ENCODE measurements around the gene SLPI.

SLPI gene

DNA sequence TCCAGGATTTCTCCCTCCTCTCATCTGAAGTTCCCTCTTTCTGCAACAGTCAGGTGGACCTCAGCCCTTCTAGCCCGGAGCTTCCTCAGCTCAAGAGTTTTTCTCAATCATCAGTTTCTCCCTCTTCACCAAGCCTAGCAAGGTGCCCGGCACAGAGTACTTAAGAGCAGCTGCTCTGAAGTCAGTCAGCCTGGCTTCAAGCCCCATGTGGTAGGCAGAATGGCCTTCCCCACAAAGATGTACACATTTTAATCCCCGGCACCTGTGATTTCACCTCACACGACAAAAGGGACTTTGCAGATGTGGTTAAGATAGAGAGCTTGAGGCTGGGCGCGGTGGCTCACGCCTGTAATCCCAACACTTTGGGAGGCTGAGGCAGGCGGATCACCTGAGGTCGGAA is 37.2 kb upstream of the SLPI start:
- no peak for DNase-seq (ENCODE audit: extremely low read depth, insufficient read length)
- H3K36me3 ChIP-seq (ENCODE audit: control insufficient read depth, insufficient read depth, low read length), result no peaks in the 10 kb centered on the region

DNA sequence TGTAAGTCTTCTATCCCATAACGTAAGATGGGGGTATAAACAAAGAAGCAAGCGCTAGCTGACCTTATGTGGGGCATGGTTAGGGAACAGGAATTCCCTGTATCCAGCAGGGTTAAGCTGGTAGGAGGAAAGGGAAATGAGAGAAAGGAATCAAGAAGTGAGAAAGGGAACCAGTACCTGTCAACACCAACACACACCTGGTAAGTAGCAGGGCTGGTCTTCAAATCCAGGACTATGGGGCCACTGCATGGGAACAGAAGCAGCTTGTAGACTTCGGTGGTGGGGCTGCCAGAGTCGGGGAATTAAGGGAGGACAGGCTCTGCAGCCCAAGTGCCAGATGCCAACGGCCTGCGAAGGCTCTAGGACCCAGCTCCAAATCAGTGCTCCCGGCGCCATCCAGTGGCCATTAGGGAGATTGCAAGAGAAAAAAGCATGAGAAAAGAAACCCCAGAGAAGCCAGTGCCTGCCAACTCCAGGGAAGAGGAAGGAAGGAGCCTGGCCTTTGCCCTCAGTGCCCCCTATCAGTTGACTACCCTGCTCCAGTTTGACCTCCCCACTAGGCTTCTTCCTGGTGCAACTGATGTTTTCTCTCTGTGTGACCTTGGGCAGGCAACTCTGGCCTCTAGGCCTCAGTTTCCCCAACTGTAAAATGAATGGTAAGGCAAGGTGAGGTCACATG is 36.5 kb upstream of the SLPI start:
- no peak overlapping the region for H3K4me3 ChIP-seq (replicated peaks; ENCODE audit: low read depth, low read length)
- no peak for DNase-seq (ENCODE audit: extremely low read depth, insufficient read length)
- H3K36me3 ChIP-seq (ENCODE audit: control insufficient read depth, insufficient read depth, low read length), result no peaks in the 10 kb centered on the region
- no peaks in the 10 kb centered on the region for H3K27me3 ChIP-seq (replicated peaks; ENCODE audit: control insufficient read depth, insufficient read depth, low read length)
- peak; percentile 93 for TF ChIP-seq CTCF (IDR thresholded peaks at IDR 0.05; ENCODE audit: insufficient read depth, low read length, poor library complexity, severe bottlenecking)

More for the DNA sequence above, 37.2 kb upstream of the SLPI start:
- no peaks in the 10 kb centered on the region for H3K27me3 ChIP-seq (replicated peaks; ENCODE audit: control insufficient read depth, insufficient read depth, low read length)
- H3K4me3 ChIP-seq (replicated peaks; ENCODE audit: low read depth, low read length), result no peak overlapping the region
- TF ChIP-seq CTCF (IDR thresholded peaks at IDR 0.05; ENCODE audit: insufficient read depth, low read length, poor library complexity, severe bottlenecking), result no peak

GRCh38 chr20:45289942-45290676 is 35.7 kb upstream of the SLPI start:
- no peak overlapping the region for H3K4me3 ChIP-seq (replicated peaks; ENCODE audit: low read depth, low read length)
- no peak for TF ChIP-seq CTCF (IDR thresholded peaks at IDR 0.05; ENCODE audit: insufficient read depth, low read length, poor library complexity, severe bottlenecking)
- H3K36me3 ChIP-seq (ENCODE audit: control insufficient read depth, insufficient read depth, low read length), result no peaks in the 10 kb centered on the region
- DNase-seq (ENCODE audit: extremely low read depth, insufficient read length), result no peak
- H3K27me3 ChIP-seq (replicated peaks; ENCODE audit: control insufficient read depth, insufficient read depth, low read length), result no peaks in the 10 kb centered on the region

DNA sequence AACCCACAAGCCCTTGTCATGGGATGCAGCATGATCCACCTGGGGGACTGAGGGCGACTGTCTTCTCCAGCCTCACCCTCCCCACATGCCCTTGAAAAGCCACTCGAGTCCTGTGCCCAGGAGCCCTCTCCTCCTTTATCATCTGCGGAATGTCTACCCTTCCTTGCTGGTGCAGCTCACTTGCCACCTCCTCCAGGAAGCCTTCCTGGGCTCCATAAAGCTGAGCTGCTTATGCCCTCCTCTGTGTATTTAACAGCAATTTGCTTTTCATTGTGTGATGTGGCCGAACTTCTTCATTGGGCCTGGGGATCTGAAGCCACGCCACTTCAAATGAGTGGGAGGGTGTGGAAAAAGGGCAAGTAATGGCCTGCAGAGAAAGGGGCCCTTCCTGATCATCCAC is 34.5 kb upstream of the SLPI start:
- Histone ChIP-seq H3K27me3 (replicated peaks; ENCODE audit: control insufficient read depth, insufficient read depth, low read length) (no peaks in the 10 kb centered on the region), H3K4me3 (replicated peaks; ENCODE audit: low read depth, low read length) (no peak overlapping the region), H3K36me3 (ENCODE audit: control insufficient read depth, insufficient read depth, low read length) (no peaks in the 10 kb centered on the region)
- DNase-seq (ENCODE audit: extremely low read depth, insufficient read length), result no peak
- no peak for TF ChIP-seq CTCF (IDR thresholded peaks at IDR 0.05; ENCODE audit: insufficient read depth, low read length, poor library complexity, severe bottlenecking)

GRCh38 chr20:45288376-45288775 is 34.0 kb upstream of the SLPI start:
- H3K4me3 ChIP-seq (replicated peaks; ENCODE audit: low read depth, low read length), result no peak overlapping the region
- TF ChIP-seq CTCF (IDR thresholded peaks at IDR 0.05; ENCODE audit: insufficient read depth, low read length, poor library complexity, severe bottlenecking), result no peak
- H3K27me3 ChIP-seq (replicated peaks; ENCODE audit: control insufficient read depth, insufficient read depth, low read length), result no peaks in the 10 kb centered on the region
- H3K36me3 ChIP-seq (ENCODE audit: control insufficient read depth, insufficient read depth, low read length), result no peaks in the 10 kb centered on the region
- no peak for DNase-seq (ENCODE audit: extremely low read depth, insufficient read length)
